GM18951 (cell line): ENCODE measurements around the gene ACRBP.

Experiments
- POLR2A ChIP-seq: IDR thresholded peaks from 4 replicates; pipeline ENCODE4 v1.6.1; 2011; ENCODE audit warnings: mild to moderate bottlenecking; ENCODE audit not compliant: insufficient read length, insufficient read depth; ENCODE audit errors: extremely low read depth
- in situ Hi-C: fragments of 300-500 bp; cut with MboI; formaldehyde crosslinking; loops from one replicate; pipeline ENCODE4 v1.12.0; 2022; ENCODE audit warnings: low sequenced_read_pairs, mixed read lengths, inconsistent platforms; ENCODE audit not compliant: unreplicated experiment

Gene ACRBP

GRCh38 chr12:6615802-6616201 is 31.4 kb downstream of the ACRBP start:
- in situ Hi-C loops = no loop called here
- no peak for TF ChIP-seq POLR2A

DNA sequence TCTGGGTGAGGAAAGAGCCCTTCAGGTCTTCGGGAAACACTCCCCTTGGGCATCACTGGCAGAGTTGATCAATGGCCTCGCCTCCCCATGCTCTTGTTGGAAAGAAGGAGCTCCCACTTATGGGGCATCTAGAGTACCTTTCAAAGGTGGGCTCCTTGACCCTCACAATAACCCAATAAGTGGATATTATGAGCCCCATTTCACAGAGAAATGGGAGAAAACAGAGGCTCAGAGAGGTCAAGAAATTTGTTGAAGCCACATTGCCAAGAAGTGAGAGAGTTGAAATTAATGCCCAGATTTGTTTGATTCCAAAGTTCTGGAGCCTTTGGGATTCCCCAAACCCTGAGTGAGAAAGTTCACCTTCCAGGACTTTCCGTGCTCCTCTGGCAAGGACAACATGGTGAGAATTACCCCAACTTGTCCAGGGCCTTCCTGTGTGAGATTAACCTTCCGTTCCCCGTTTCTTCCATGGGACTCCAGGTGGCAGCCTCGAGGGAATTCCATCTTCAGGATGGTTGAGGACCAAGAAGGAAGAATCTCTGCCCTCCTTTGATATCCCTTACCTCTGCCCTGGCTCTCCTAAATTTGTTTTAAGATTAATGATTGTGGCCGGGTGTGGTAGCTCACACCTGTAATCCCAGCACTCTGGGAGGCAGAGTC is 32.6 kb downstream of the ACRBP start:
- no peak for TF ChIP-seq POLR2A
- in situ Hi-C loops = no loop called here

GRCh38 chr12:6613776-6614512 is 33.3 kb downstream of the ACRBP start:
- no peak for TF ChIP-seq POLR2A
- in situ Hi-C loops = no loop called here

DNA sequence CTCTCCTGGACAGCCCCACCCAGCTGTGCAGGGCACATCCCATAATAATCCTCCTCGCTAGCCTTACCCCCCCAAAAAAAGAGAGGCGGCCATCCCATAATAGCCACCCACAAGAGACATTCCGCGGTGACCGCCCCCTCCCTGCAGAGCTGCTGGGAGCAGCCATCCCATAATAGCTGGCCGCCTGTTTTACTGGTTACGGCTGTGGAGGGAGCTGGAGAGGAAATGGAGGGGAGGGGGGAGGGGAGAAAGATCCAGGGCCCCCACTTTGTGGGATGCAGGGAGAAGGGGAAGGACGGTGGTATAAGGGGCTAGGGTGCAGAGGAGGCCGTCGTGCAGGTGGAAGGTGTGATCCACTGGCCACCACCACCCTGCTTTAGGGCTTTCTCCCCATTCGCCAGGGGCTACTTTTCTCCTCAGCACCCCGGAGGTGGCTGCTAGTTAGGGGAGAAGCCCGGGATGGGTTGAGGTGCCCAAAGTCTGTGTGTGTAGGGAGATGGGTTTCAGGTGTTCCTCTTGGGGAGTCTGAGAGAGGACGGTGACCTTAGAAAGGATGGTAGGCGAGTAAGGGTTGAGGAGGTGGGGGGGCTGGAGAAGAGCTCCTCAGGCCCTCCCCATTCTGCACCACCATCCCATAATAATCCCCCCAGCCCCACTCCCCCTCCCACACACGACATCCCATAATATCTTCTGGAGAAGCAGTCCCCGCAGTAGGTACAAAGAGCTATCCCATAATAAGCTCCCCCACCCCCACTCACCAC is 34.0 kb downstream of the ACRBP start:
- in situ Hi-C loops = no loop called here
- TF ChIP-seq POLR2A = no peak

- in situ Hi-C loops = no loop called here
- TF ChIP-seq POLR2A = no peak
Measured at GRCh38 chr12:6612652-6613014, 34.6 kb downstream of the ACRBP start.

DNA sequence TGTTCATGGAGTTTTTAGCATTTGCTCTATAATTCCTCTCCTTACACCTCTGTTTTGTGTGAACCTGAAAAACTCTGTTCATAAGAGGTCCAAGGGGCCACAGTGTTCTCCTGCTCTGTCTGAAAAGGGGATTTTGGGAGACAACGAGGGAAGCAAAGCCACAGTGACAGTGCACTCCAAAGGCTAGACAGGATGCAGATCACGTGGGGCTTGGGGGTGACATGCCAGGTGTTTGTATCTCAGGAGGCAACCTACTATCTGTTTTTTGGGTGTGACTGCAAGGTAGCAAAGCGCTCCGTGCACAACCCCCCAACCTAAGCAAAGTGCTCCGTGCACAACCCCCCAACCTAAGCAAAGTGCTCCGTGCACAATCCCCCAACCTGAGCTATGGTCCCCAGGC is 35.0 kb downstream of the ACRBP start:
- TF ChIP-seq POLR2A = no peak
- in situ Hi-C loops = no loop called here

DNA sequence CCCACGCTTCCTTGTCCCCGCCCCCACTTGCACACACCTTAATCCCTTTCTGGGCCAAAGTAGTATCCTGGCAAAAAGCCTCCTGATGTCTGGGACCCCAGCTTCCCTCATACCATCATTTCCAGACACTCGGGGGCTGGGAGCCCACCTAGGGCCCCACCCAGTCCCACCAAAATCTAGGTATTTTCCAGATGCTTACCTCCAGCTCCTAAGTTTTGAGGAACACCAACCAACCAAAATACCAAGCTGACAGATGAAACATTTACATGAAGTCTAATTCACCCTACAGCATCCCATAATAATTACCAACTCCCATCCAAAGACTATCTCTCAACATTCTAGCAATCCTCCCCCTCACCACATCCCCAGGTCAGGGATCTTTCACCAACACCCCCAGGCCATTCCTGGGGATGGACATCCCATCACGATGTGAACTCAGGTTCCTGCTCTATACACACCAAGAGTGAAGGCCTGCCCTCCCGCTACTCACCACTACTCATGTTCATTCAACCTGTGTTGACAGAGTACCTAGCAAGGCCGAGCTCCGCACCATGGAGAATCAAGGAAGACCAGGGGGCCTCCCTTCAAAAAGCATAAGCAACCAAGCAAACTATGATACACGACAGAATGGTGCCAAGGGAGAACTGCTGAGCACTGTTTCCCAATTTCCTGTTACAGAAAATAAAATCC is 38.5 kb downstream of the ACRBP start:
- TF ChIP-seq POLR2A = no peak
- in situ Hi-C loops = no loop called here

DNA sequence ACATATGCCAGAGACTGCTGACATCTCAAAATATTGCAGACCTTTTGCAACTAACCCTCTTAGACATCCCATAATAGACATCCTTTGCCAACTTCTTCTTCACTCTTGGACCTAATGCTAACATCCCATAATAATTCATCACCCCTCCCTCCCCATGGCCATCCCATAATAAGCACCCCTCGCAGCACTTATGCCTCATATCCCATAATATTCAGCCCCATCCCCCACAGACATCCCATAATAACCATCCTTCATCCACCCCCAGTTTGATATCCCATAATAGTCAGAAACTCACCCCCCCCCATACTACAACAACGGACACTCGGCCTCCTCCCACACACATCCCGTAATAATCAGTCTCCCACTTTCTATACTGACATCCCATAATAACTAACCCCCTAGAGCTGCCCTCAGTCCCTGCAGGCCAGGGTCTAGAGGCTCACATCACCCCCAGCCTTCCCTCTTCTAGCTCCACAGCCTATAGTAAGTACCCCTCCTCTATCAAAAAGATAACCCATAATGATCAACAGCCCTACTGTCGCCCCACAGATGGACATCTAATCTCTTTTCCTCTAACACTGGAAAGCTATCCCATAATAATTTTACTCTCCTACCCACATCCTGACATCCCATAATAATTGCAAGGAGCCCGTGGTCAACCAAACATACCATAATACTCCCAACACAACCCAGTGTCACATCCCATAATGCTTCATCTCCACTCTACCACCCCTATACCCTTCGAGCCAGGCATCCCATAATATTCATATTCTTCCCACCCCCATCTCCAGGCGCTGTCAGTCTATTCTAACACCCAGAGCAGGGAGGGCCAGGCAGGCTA is 39.3 kb downstream of the ACRBP start:
- in situ Hi-C loops = no loop called here

DNA sequence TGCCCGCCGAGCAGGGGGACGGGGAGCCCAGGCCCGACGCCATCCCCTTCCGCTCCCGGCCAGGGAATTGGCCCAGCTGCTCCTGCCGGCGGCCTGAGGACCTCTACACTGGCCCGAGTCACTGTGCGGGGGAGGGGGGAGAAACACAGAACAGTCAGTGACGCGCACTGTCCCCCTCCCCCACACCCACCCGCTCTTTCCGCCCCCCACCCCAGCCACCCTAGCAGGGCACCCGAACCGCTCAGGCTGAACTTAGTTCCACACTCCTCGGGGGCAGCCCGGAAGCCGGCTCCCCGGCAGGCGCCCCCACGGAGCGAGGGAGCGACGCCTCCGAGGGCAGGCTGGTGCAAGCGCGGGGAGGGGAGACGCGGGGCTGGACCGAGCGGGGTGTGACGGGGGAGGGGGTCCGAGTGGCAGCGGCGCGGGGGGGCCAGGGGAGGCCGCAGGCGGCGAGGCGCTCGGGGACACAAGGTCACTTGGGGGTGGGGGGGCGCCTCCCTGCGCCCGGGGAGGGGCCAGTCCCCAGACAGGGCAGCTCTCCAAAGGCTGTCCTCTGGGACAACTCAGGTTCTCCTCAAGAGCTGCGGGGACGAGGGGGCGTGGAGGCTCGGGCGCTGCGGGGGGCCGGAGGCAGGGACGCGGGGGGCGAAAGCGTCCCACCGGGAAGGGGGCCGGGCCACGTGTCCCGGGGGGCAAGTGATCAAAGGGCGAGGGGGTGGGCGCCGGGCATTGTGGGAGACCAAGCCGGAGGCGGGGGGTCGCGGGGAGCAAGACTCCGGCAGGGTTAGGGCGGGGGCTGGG is 40.7 kb downstream of the ACRBP start:
- TF ChIP-seq POLR2A = peak; percentile 22
- in situ Hi-C loops = no loop called here

More for the DNA sequence above, 39.3 kb downstream of the ACRBP start:
- TF ChIP-seq POLR2A = no peak

GRCh38 chr12:6605421-6606330 is 41.6 kb downstream of the ACRBP start:
- in situ Hi-C loops = no loop called here
- no peak for TF ChIP-seq POLR2A
